Measurements from ENCODE around the gene PIGS.

PIGS gene

DNA sequence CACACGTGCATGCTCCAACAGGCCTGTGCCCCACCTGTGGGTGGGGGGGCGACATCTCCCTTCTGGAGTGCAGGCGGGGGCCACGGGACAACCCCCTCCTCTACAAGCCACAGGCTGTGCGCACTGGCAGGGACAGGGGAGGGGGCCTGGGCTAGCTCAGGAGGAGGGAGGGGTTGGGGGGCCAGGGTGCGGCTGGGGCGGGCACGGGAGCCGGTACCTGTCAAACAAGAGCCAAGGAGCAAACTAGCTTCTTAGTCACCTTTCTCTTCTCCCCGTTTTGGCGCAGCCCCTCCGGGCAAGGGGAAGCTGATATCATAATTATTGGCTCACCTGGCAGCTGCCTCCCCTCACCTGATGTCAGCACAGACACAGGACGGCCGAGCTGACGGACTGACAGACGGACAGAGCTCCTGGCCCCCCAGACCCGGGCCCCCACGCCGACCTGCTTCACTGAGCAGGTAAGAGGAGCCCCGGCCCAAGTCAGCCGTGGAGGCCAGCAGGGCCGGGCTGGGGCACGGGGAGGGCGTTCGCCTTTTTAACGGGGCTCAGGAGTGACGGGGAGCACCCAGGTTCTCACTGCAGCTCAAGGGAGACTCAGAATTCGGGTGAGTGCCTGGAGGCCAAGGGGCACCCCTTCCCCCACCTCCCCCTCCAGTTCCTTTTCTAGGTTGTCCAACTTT is 65.2 kb downstream of the PIGS start, which contains the start of gene FOXN1:
Gene FOXN1 (plus strand): TSS at position 363 of the 680 bp plus-strand sequence. CDS start 17,622 bp downstream, outside the sequence.
- DNase-seq, result no peak

DNA sequence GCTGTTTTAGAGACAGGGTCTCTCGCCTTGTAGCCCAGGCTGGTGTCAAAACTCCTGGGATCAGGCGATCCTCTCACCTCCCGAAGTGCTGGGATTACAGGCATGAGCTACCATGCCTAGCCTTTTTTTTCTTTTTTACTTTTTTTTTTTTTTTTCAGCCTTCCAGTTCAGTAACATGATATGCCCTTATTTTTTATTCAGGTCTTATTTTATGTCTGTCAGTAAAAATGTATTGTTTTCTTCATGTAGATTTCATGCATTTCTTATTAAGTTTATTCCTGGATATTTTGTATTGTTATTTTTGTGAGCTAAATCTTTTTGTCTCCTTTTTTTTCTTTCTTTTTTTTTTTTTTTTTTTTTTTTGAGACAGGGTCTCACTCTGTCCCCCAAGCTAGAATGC is 67.9 kb downstream of the PIGS start:
- no peak for DNase-seq
